ENCODE results near the gene KERA.
"Not testable (repeated sequence)": the region's sequence is repeated elsewhere in the genome, so short reads cannot be mapped to it uniquely, and the experiment has no call there.

KERA gene, protein sequence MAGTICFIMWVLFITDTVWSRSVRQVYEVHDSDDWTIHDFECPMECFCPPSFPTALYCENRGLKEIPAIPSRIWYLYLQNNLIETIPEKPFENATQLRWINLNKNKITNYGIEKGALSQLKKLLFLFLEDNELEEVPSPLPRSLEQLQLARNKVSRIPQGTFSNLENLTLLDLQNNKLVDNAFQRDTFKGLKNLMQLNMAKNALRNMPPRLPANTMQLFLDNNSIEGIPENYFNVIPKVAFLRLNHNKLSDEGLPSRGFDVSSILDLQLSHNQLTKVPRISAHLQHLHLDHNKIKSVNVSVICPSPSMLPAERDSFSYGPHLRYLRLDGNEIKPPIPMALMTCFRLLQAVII

GRCh38 chr12:91057368-91058165 is at the start of gene KERA:
Gene KERA (minus strand): TSS chr12:91058024. CDS start chr12:91056281, 1,743 bp downstream.
- no peak for DNase-seq (ENCODE audit: low read depth, low spot score)
- H3K27ac ChIP-seq = no peak within 1 kb of the TSS

DNA sequence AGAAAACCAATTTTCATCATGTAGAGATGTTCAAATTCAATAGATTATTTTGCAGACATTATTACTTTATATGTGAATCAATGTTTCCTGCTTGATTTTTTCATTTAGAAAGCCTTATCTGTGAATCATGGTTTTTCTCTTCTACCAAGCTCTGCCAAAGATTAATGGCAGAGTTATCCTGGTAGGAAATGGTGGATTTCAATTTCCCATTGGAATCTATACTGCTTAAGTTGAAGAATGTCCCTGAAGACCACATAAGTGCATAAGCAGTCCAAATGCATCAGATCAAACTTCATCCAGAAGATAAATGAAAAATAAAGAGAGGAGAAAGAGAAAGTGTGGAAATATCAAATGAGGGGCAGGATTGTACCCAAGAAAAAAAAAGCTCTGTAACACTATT is 48.5 kb upstream of the KERA start:
- DNase-seq (ENCODE audit: low read depth, low spot score) = no peak
- no peak overlapping the region for H3K27ac ChIP-seq

- DNase-seq (ENCODE audit: low read depth, low spot score) = no peak
- H3K27ac ChIP-seq = no peak overlapping the region
Measured at GRCh38 chr12:91105807-91106206, 48.0 kb upstream of the KERA start.

GRCh38 chr12:91104812-91105466 is 47.1 kb upstream of the KERA start:
- DNase-seq (ENCODE audit: low read depth, low spot score) = no peak
- H3K27ac ChIP-seq = no peak overlapping the region

- no peak for DNase-seq (ENCODE audit: low read depth, low spot score)
- H3K27ac ChIP-seq = no peak overlapping the region
Measured at GRCh38 chr12:91103624-91104023, 45.8 kb upstream of the KERA start.

- no peak for DNase-seq (ENCODE audit: low read depth, low spot score)
- H3K27ac ChIP-seq = no peak overlapping the region
Measured at GRCh38 chr12:91103101-91103500, 45.3 kb upstream of the KERA start.

- H3K27ac ChIP-seq = no peak overlapping the region
Measured at GRCh38 chr12:91100906-91101305, 43.1 kb upstream of the KERA start.

GRCh38 chr12:91099836-91100235 is 42.0 kb upstream of the KERA start:
- DNase-seq (ENCODE audit: low read depth, low spot score) = no peak
- no peak overlapping the region for H3K27ac ChIP-seq

More at GRCh38 chr12:91100906-91101305, 43.1 kb upstream of the KERA start:
- no peak for DNase-seq (ENCODE audit: low read depth, low spot score)

- no peak for DNase-seq (ENCODE audit: low read depth, low spot score)
- no peak overlapping the region for H3K27ac ChIP-seq
Measured at GRCh38 chr12:91099341-91099740, 41.5 kb upstream of the KERA start.

GRCh38 chr12:91098941-91099340 is 41.1 kb upstream of the KERA start:
- DNase-seq (ENCODE audit: low read depth, low spot score) = peak; percentile 29
- H3K27ac ChIP-seq = no peak overlapping the region

DNA sequence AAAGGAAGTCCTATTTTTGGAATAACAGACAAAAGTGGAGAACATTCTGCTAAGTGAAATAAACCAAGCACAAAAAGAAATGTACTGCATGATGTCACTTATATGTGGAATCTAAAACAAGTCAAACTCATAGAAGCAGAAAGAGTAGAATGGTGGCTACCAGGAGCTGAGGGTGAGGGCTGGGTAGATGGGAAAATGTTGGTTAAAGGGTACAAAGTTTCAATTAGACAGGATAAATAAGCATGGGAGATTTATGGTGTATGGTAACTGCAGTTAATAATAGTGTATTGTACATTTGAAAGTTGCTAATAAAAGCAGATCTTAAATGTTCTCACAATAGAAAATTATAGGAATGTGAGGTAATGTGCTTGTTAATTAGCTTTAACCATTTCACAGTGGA is 40.6 kb upstream of the KERA start:
- DNase-seq (ENCODE audit: low read depth, low spot score) = no peak
- no peak overlapping the region for H3K27ac ChIP-seq

GRCh38 chr12:91094957-91095356 is 37.1 kb upstream of the KERA start:
- DNase-seq (ENCODE audit: low read depth, low spot score) = no peak
- H3K27ac ChIP-seq = no peak overlapping the region

DNA sequence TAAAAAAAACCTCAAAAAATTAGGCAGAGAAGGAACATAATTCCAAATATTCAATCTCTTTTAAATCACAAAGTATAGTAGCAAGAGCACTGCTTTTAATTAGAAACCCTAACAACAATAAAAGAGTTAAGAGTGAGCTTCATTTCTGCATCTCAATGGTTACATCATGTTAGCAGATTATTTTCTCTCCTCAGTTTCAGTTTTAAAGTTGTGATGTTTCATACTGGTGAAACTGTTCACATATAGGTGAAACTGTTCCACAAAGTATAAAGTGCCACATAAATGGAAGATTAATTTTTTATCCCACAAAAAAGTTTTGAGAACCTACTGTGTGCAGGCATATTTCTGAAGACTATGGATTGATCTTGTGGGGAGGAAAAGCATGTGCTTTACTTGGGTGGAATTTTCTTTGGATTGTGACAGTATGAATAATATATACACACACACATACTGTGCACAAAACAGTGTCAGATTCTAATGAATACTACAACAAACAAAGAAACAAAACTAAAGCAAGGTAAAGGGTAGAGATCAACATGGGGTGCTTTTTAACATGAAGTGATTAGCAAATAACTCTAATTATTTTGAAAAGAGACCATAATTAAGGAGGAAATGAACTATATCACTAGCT is 36.3 kb upstream of the KERA start:
- no peak overlapping the region for H3K27ac ChIP-seq
- DNase-seq (ENCODE audit: low read depth, low spot score) = no peak

GRCh38 chr12:91093341-91093740 is 35.5 kb upstream of the KERA start:
- DNase-seq (ENCODE audit: low read depth, low spot score) = no peak
- H3K27ac ChIP-seq = no peak overlapping the region

DNA sequence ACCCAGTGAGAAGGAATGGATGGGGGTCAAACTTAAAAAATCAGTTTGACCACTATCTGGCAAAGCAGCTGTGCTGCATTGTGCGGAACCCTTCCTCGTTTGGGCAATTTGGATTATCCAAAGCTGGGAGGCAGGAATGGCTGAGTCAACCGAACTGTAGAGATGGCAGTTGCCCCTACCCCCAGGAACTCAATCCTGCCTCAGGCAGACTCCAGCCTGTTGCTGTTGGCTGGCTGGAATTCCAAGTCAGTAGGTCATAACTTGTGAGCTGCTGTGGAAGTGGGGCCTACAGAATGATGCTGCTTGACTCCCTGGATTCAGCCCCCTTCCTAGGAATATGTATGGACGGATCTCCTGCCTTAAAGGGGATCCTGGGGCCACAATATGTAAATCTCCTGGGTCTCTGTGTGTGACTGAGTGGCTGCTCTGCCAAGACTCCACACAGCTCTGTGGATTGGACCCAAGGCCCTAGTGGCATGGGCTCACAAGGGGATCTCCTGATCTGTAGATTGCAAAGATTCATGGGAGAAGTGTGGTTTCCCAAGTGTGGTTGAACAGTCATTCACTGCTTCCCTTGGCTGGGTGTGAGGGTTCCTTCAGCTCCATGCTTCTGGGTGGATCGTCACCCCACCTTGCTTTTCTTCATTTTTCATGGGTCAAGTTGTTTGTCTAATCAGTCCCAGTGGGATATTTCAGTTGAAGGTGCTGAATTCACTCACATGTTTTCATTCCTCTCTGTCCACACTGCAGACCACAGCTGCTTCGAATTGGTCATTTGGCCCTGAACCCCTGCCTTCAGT is 34.3 kb upstream of the KERA start:
- DNase-seq (ENCODE audit: low read depth, low spot score) = no peak
- no peak overlapping the region for H3K27ac ChIP-seq

GRCh38 chr12:91089953-91090352 is 32.1 kb upstream of the KERA start:
- not testable (repeated sequence) for H3K27ac ChIP-seq; DNase-seq (ENCODE audit: low read depth, low spot score)

DNA sequence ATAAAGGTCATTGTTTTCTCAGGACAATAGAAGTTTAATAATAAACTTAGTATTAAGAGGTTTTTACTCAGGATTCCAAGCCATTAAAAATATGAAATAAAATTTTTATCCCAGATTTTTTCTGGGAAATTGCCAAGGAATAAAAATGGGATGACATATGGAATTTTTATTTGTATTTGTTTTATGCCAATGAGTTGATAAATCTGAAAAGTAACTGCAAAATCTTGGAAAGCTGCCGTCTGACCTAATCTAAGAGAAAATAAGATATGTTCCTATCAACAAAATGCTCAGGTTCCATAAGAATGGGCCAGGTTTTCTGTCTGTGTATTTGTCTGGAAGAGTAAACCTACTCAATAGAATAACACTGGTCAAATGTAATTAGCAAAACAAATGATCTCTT is 22.2 kb upstream of the KERA start:
- DNase-seq (ENCODE audit: low read depth, low spot score) = no peak
- no peak overlapping the region for H3K27ac ChIP-seq

GRCh38 chr12:91078501-91078900 is 20.7 kb upstream of the KERA start:
- H3K27ac ChIP-seq = no peak overlapping the region
- no peak for DNase-seq (ENCODE audit: low read depth, low spot score)

- no peak overlapping the region for H3K27ac ChIP-seq
- no peak for DNase-seq (ENCODE audit: low read depth, low spot score)
Measured at GRCh38 chr12:91077228-91077954, 19.6 kb upstream of the KERA start.
